Hepatocyte (in vitro differentiated cells): ENCODE data around the gene NOL9. TPM values are rescaled to one million over a fixed set of nuclear protein-coding genes. Genes with fewer than 3 reads are reported as not detected.

Experiments
- DNase-seq: peaks from one replicate; pipeline ENCODE4 v3.0.0-alpha.2; 2016; ENCODE audit warnings: low spot score
- H2AFZ ChIP-seq: fragments of 200-600 bp; sonication (generic); 2 replicates; pipeline ENCODE4 v1.6.0; 2016; ENCODE audit warnings: antibody characterized with exemption, mild to moderate bottlenecking
- H3K27ac ChIP-seq: fragments of 200-600 bp; sonication (generic); 2 replicates; pipeline ENCODE4 v1.5.1; 2016; ENCODE audit warnings: mild to moderate bottlenecking
- H3K27me3 ChIP-seq: fragments of 200-600 bp; sonication (generic); 2 replicates; pipeline ENCODE4 v1.6.1; 2016
- H3K36me3 ChIP-seq: fragments of 200-600 bp; sonication (generic); replicated peaks from 2 replicates; pipeline ENCODE4 v1.5.1; 2016; ENCODE audit warnings: low read depth; ENCODE audit not compliant: insufficient read depth
- H3K4me1 ChIP-seq: fragments of 200-600 bp; sonication (generic); 2 replicates; pipeline ENCODE4 v1.5.1; 2016; ENCODE audit warnings: mild to moderate bottlenecking, moderate library complexity; ENCODE audit not compliant: insufficient read depth
- H3K4me2 ChIP-seq: fragments of 200-600 bp; sonication (generic); 2 replicates; pipeline ENCODE4 v1.6.0; 2016
- H3K4me3 ChIP-seq: fragments of 200-600 bp; sonication (generic); 2 replicates; pipeline ENCODE4 v1.5.1; 2016; ENCODE audit warnings: mild to moderate bottlenecking
- H3K79me2 ChIP-seq: fragments of 200-600 bp; sonication (generic); 2 replicates; pipeline ENCODE4 v1.6.0; 2017; ENCODE audit warnings: mild to moderate bottlenecking
- H3K9me2 ChIP-seq: fragments of 200-600 bp; sonication (generic); replicated peaks from 2 replicates; pipeline ENCODE4 v1.6.0; 2017; ENCODE audit warnings: mild to moderate bottlenecking; ENCODE audit not compliant: insufficient read depth
- H3K9me3 ChIP-seq: fragments of 200-600 bp; sonication (generic); 2 replicates; pipeline ENCODE4 v1.5.1; 2016; ENCODE audit warnings: low read depth, mild to moderate bottlenecking
- H4K20me1 ChIP-seq: fragments of 200-600 bp; sonication (generic); 2 replicates; pipeline ENCODE4 v1.6.0; 2016; ENCODE audit warnings: mild to moderate bottlenecking; ENCODE audit not compliant: insufficient read depth, poor library complexity, severe bottlenecking
- EZH2 ChIP-seq: fragments of 200-600 bp; sonication (generic); IDR thresholded peaks from 2 replicates; pipeline ENCODE4 v1.6.1; 2016; ENCODE audit warnings: antibody characterized with exemption, mild to moderate bottlenecking, borderline replicate concordance
- EZH2phosphoT487 ChIP-seq: fragments of 200-600 bp; sonication (generic); IDR thresholded peaks from one replicate; pipeline ENCODE4 v1.6.1; 2018; ENCODE audit warnings: antibody characterized with exemption, mild to moderate bottlenecking, low read depth, moderate library complexity; ENCODE audit not compliant: unreplicated experiment, severe bottlenecking
- WGBS: methylation state at CpG from one replicate; pipeline ENCODE4 v1.1.6; 2016; ENCODE audit warnings: low lambda C conversion rate; ENCODE audit errors: missing lambda C conversion rate; 5-methylcytosine and 5-hydroxymethylcytosine counted together
- polyA plus RNA-seq: library from polyadenylated mRNA; unstranded; fragments of >200 nt; fragmentation: Nextera tagmentation; extraction: Ambion mirVana; gene quantifications from 2 replicates; pipeline ENCODE4 v1.2.1, GENCODE V29; 2016
- total RNA-seq: library from RNA; depleted of rRNA; stranded (reverse); fragments of >200 nt; gene quantifications from 2 replicates; pipeline ENCODE4 v1.2.3, GENCODE V29; 2014
- TF ChIP-seq, protein P1 (sequence below): fragments of 200-600 bp; sonication (generic); IDR thresholded peaks from 2 replicates; pipeline ENCODE4 v1.5.1; 2016; ENCODE audit warnings: antibody characterized with exemption, mild to moderate bottlenecking; ENCODE audit not compliant: poor library complexity

Gene NOL9
- total and polyA plus RNA-seq, 2 experiments from 2014 or later, result 13.7 to 21.6 TPM

DNA sequence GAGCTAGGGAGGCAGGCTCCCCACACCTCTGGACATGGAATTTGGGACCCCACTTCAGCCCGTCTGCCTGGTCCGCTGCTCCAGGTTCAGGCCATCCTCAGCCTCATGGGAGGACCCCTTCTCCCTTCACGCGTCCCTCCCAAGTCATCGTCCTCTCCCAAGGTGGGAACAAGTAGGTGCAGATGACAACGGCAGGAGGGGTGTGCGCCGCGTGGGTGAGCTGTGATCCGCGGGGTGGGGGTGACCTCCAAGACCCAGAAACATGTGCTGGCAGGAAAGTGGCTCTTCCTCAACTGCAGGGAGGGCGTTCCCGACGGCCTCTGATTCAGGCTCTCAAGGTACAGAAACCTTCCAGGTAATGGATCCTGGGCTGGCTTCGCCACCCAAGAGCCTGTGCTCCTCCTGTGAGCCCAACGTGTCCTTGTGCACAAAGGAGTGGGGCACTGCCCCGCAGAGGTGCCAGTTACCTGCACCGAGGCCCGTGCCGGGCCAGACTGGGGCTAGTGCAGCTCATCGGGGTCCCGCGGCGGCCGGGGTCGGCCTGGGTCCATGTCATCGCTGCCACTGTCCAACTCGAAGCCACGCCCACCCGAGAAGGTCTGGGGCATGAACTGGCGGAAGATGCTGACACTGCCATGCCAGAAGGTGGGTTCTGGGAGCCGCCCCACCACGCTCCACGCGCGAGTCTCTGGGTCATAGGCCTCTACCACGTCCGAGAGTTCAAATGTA, 38.7 kb upstream of the NOL9 start:
- WGBS, result 96% methylated on average over 37 of the region's 38 CpGs
- no peak overlapping the region for H3K27ac ChIP-seq
- no peaks in the 10 kb centered on the region for H3K9me3 ChIP-seq
- no peak overlapping the region for H3K4me3 ChIP-seq
- H3K9me2 ChIP-seq, result no peaks in the 10 kb centered on the region
- no peak for DNase-seq
- H4K20me1 ChIP-seq, result peaks cover 9% of the 10 kb centered on the region
- no peaks in the 10 kb centered on the region for H3K4me1 ChIP-seq
- peaks cover 20% of the 10 kb centered on the region for H3K79me2 ChIP-seq
- no peaks in the 10 kb centered on the region for H3K27me3 ChIP-seq
- no peak overlapping the region for H2AFZ ChIP-seq
- no peak for TF ChIP-seq EZH2phosphoT487
- no peak for TF ChIP-seq EZH2
- TF ChIP-seq, protein P1, sequence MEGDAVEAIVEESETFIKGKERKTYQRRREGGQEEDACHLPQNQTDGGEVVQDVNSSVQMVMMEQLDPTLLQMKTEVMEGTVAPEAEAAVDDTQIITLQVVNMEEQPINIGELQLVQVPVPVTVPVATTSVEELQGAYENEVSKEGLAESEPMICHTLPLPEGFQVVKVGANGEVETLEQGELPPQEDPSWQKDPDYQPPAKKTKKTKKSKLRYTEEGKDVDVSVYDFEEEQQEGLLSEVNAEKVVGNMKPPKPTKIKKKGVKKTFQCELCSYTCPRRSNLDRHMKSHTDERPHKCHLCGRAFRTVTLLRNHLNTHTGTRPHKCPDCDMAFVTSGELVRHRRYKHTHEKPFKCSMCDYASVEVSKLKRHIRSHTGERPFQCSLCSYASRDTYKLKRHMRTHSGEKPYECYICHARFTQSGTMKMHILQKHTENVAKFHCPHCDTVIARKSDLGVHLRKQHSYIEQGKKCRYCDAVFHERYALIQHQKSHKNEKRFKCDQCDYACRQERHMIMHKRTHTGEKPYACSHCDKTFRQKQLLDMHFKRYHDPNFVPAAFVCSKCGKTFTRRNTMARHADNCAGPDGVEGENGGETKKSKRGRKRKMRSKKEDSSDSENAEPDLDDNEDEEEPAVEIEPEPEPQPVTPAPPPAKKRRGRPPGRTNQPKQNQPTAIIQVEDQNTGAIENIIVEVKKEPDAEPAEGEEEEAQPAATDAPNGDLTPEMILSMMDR, result no peak
- no peaks in the 10 kb centered on the region for H3K36me3 ChIP-seq
- H3K4me2 ChIP-seq, result no peak overlapping the region

DNA sequence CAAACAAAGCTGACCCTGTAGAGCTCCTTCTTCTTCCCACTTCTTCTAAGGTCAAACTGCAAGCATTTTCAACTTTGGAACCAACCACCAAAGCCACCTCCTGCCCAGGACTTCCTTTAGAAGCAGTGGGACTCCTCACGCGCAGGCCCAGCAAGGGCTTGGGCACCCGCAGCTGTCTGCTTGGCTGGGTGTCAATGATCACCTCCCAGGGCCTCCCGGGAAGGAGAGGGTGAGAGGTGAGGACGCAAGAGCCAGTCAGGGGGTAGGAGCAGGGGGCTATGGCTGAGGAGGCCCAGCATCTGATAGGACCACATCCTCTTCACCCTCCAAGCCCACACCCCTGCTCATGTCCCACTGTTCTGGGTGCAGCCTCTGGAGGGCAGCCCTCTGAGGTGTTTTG, 38.1 kb upstream of the NOL9 start:
- Histone ChIP-seq H3K79me2 (peaks cover 14% of the 10 kb centered on the region), H3K27me3 (no peaks in the 10 kb centered on the region), H3K4me3 (no peak overlapping the region), H3K27ac (no peak overlapping the region), H3K4me1 (no peaks in the 10 kb centered on the region), H3K9me3 (no peaks in the 10 kb centered on the region), H2AFZ (no peak overlapping the region), H3K36me3 (no peaks in the 10 kb centered on the region), H3K9me2 (no peaks in the 10 kb centered on the region), H4K20me1 (peaks cover 7% of the 10 kb centered on the region), H3K4me2 (no peak overlapping the region)
- DNase-seq, result no peak
- TF ChIP-seq EZH2phosphoT487, result no peak
- no peak for TF ChIP-seq EZH2
- TF ChIP-seq, protein P1, result no peak
- WGBS, result 57% methylated on average over 5 of the region's 5 CpGs

DNA sequence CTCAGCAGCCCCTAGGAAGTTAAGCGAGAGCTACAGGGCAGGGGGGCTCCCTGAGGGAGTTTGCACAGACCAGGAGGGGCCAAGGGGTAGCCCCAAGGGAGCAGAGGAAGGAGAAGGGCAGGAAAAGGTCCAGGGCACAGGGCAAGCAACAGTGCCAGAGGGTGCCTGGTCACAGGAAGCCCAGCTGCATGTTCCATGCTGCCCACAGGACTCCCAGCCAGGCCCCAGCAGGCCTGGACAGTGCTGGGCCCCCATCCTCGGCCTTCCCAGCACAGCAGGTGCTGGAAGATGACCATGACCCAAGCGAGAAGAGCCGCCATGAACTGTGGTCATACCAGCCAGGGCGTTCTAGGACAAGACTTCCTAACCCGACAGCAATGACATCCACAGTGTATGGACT, 37.3 kb upstream of the NOL9 start:
- no peaks in the 10 kb centered on the region for H3K27me3 ChIP-seq
- H3K27ac ChIP-seq, result no peak overlapping the region
- H3K4me1 ChIP-seq, result no peaks in the 10 kb centered on the region
- no peak overlapping the region for H2AFZ ChIP-seq
- H3K36me3 ChIP-seq, result no peaks in the 10 kb centered on the region
- H3K4me2 ChIP-seq, result no peak overlapping the region
- H4K20me1 ChIP-seq, result peaks cover 5% of the 10 kb centered on the region
- peaks cover 6% of the 10 kb centered on the region for H3K79me2 ChIP-seq
- WGBS, result 76% methylated on average over 6 of the region's 6 CpGs
- no peak overlapping the region for H3K4me3 ChIP-seq
- no peaks in the 10 kb centered on the region for H3K9me2 ChIP-seq
- H3K9me3 ChIP-seq, result no peaks in the 10 kb centered on the region
- TF ChIP-seq EZH2phosphoT487, result no peak
- TF ChIP-seq, protein P1, result no peak
- no peak for TF ChIP-seq EZH2
- no peak for DNase-seq
